Heart left ventricle (tissue), 16 donors: ENCODE measurements around the gene USP9X. TPM values are rescaled to one million over a fixed set of nuclear protein-coding genes. Genes with fewer than 3 reads are reported as not detected.

Experiments used
- ATAC-seq, 4 donors: fragments of 200-7000 bp; cut with Tn5 transposase; one replicate each; pipeline ENCODE4 v1.9.1; 2020 to 2022; ENCODE audit warnings: moderate library complexity in 4 of 4, mild to moderate bottlenecking in 3 of 4, moderate number of reproducible peaks in 1 of 4
- DNase-seq, 5 donors: peaks; one replicate each; pipeline ENCODE4 v3.0.0-alpha.2; 2020
- H3K27ac ChIP-seq, 12 donors: fragments of 200-600 bp; sonication (generic) in 4 of 12; one replicate each; pipeline versions ENCODE4 v1.5.0 to v1.8.0; 2016 to 2022; ENCODE audit warnings: mild to moderate bottlenecking in 2 of 12
- H3K27me3 ChIP-seq, 9 donors: fragments of 200-600 bp; sonication (generic) in 2 of 9; one replicate each; pipeline versions ENCODE4 v1.5.1 to v1.8.0; 2016 to 2022; ENCODE audit warnings: mild to moderate bottlenecking in 3 of 9
- H3K36me3 ChIP-seq, 9 donors: fragments of 200-600 bp; sonication (generic) in 2 of 9; one replicate each; pipeline versions ENCODE4 v1.5.0 to v1.8.0; 2018 to 2022; ENCODE audit warnings: mild to moderate bottlenecking in 2 of 9
- H3K4me1 ChIP-seq, 12 donors: fragments of 200-600 bp; sonication (generic) in 4 of 12; one replicate each; pipeline versions ENCODE4 v1.5.0 to v1.8.0; 2016 to 2022; ENCODE audit warnings: mild to moderate bottlenecking in 3 of 12
- H3K4me3 ChIP-seq, 12 donors: fragments of 200-600 bp; sonication (generic) in 4 of 12; one replicate each; pipeline versions ENCODE4 v1.5.0 to v1.8.0; 2017 to 2022; ENCODE audit warnings: mild to moderate bottlenecking in 9 of 12, moderate library complexity in 4 of 12
- H3K9me3 ChIP-seq, 12 donors: fragments of 200-600 bp; sonication (generic) in 4 of 12; one replicate each; pipeline versions ENCODE4 v1.5.0 to v1.8.0; 2016 to 2022; ENCODE audit warnings: mild to moderate bottlenecking in 1 of 12
- CTCF ChIP-seq, 12 donors: fragments of 200-600 bp; sonication (generic) in 4 of 12; IDR thresholded peaks; one replicate each; pipeline versions ENCODE4 v1.5.0 to v1.8.0; 2018 to 2022; ENCODE audit warnings: antibody characterized with exemption in 12 of 12, mild to moderate bottlenecking in 5 of 12
- POLR2A ChIP-seq, 2 donors: fragments of 450-650 bp; IDR thresholded peaks; one replicate each; pipeline ENCODE4 v1.6.1; 2017; ENCODE audit warnings: antibody characterized with exemption in 2 of 2, mild to moderate bottlenecking in 2 of 2, moderate library complexity in 2 of 2
- WGBS, 4 donors: extraction: QIAGEN DNeasy Blood & Tissue Kit in 2 of 4; methylation state at CpG; one replicate each; pipeline versions ENCODE4 v1.1.5 to v1.1.7; 2013 to 2018; 5-methylcytosine and 5-hydroxymethylcytosine counted together
- intact Hi-C, 10 donors: fragments of 100-400 bp; cut with DNase I; formaldehyde crosslinking; loops; one replicate each; pipeline versions ENCODE4 v1.11.1 to v1.14.2; 2022
- polyA plus RNA-seq, 2 donors: library from polyadenylated mRNA; stranded (reverse); fragments of 200-250 nt; gene quantifications; one replicate each; pipeline ENCODE4 v1.2.3, GENCODE V29; 2013
- total RNA-seq, 9 donors: library from RNA; depleted of rRNA in 2 of 9; stranded (reverse); fragments of >200 nt in 2 of 9; fragmentation: NEBNext Ultra II Directional in 3 of 9; extraction: Animal tissue kit (Norgen Biotek cat#: 25700) in 3 of 9; gene quantifications; one replicate each; pipeline versions ENCODE4 v1.1.0 to v1.2.4, GENCODE V29; 2016 to 2023
- donor health status: ischemic (EF 13 %, LVEDD 7.1; RV severe dilation, severe dysfunction).
- donor health status: healthy with polysubstance abuse.
- donor health status: DM: no; HTN: yes; CAD: no.
- donor health status: DM: no; HTN: no; CAD: no.
- donor health status: ischemic (EF 25% LVEDD 6.9; RV normal size, moderate dysfunction).
- donor health status: ischemic (EF 25% LVEDD 5.7; RV mildly dilated, moderate dysfunction).
- donor health status: healthy.
- donor health status: DM: yes; HTN: yes; CAD: no.
- donor health status: ischemic (EF 35%, LVEDD 5.7; RV mildly dilated, moderate dysfunction).
- donor health status: nonischemic (EF 11% LVEDD 7.7; RV severe dilation, severe dysfunction).
- donor health status: DM: yes; HTN: yes; CAD: no.
- donor health status: PGD.
- donor health status: ischemic (EF 29% LVEDD 5.4; RV normal size, mild dysfunction).
- donor health status: nonischemic (EF 23%, LVEDD 6.1; RV moderate dilation, normal function).

USP9X gene
- total and polyA plus RNA-seq, 11 donors, result 9.5 to 80.1 (median 66.4) TPM

- intact Hi-C loops, result no loop called here
- 50 to 75% (median 54%) methylated on average over 2 of the region's 2 CpGs for WGBS, 4 donors
- no peak overlapping the region for H3K4me3 ChIP-seq
- no peak for TF ChIP-seq POLR2A (IDR thresholded peaks at IDR 0.05)
- no peak for TF ChIP-seq CTCF (IDR thresholded peaks at IDR 0.05)
- peaks cover 0 to 4% (median 0%) of the 10 kb centered on the region in 9 donors for H3K27me3 ChIP-seq
- no peaks in the 10 kb centered on the region for H3K9me3 ChIP-seq
- ATAC-seq, result no peak
- peaks cover 0 to 47% (median 34%) of the 10 kb centered on the region in 9 donors for H3K36me3 ChIP-seq
- peaks cover 0 to 19% (median 0%) of the 10 kb centered on the region in 12 donors for H3K4me1 ChIP-seq
- no peak for DNase-seq
- no peak overlapping the region for H3K27ac ChIP-seq
Measured at GRCh38 chrX:41234962-41235361, 149.7 kb downstream of the USP9X start.

GRCh38 chrX:41236629-41237028, 151.4 kb downstream of the USP9X start:
- no peak for ATAC-seq
- H3K27me3 ChIP-seq, result peaks cover 0 to 4% (median 0%) of the 10 kb centered on the region in 9 donors

GRCh38 chrX:41240509-41240908, 155.3 kb downstream of the USP9X start:
- TF ChIP-seq POLR2A (IDR thresholded peaks at IDR 0.05) (no peak), CTCF (IDR thresholded peaks at IDR 0.05) (no peak)
- 74 to 84% (median 83%) methylated on average over 3 of the region's 3 CpGs for WGBS, 4 donors
- ATAC-seq (no peak), DNase-seq (no peak)
- Histone ChIP-seq H3K9me3 (no peaks in the 10 kb centered on the region), H3K27me3 (peaks cover 0 to 4% (median 0%) of the 10 kb centered on the region in 9 donors), H3K4me1 (peaks cover 0 to 19% (median 0%) of the 10 kb centered on the region in 12 donors), H3K4me3 (no peak overlapping the region), H3K27ac (peak overlapping the region in 1 of 12 donors; percentile 67), H3K36me3 (no peaks in the 10 kb centered on the region)
- intact Hi-C loops, result no loop called here

More at GRCh38 chrX:41236629-41237028, 151.4 kb downstream of the USP9X start:
- intact Hi-C loops, result no loop called here
- TF ChIP-seq CTCF (IDR thresholded peaks at IDR 0.05) (no peak), POLR2A (IDR thresholded peaks at IDR 0.05) (no peak)
- Histone ChIP-seq H3K9me3 (no peaks in the 10 kb centered on the region), H3K4me1 (peaks cover 0 to 19% (median 0%) of the 10 kb centered on the region in 12 donors), H3K27ac (peak overlapping the region in 1 of 12 donors; percentile 5), H3K4me3 (no peak overlapping the region), H3K36me3 (peaks cover 0 to 30% (median 20%) of the 10 kb centered on the region in 9 donors)
- DNase-seq, result no peak

GRCh38 chrX:41241962-41242361, 156.7 kb downstream of the USP9X start:
- WGBS, 4 donors, result 89 to 92% (median 90%) methylated on average over 11 of the region's 11 CpGs
- H3K4me3 ChIP-seq, result no peak overlapping the region
- TF ChIP-seq CTCF (IDR thresholded peaks at IDR 0.05), result no peak
- no peak for TF ChIP-seq POLR2A (IDR thresholded peaks at IDR 0.05)
- intact Hi-C loops, result no loop called here
- H3K4me1 ChIP-seq, result peaks cover 0 to 10% (median 0%) of the 10 kb centered on the region in 12 donors
- H3K27ac ChIP-seq, result no peak overlapping the region
- ATAC-seq, result no peak
- H3K27me3 ChIP-seq, result peaks cover 0 to 4% (median 0%) of the 10 kb centered on the region in 9 donors
- no peaks in the 10 kb centered on the region for H3K9me3 ChIP-seq
- no peaks in the 10 kb centered on the region for H3K36me3 ChIP-seq
- DNase-seq, result no peak
